Esophagus squamous epithelium (tissue), 5 donors: ENCODE data around the gene JAML. TPM values are rescaled to one million over a fixed set of nuclear protein-coding genes. Genes with fewer than 3 reads are reported as not detected.

ENCODE experiments used
- DNase-seq: peaks from one replicate; lab custom pipeline; 2025; lab: John Stamatoyannopoulos, UW
- H3K27ac ChIP-seq, 4 donors: fragments of 200-600 bp; sonication (generic); one replicate each; pipeline ENCODE4 v1.5.1; 2016 to 2019; ENCODE audit warnings: mild to moderate bottlenecking in 1 of 4
- H3K27me3 ChIP-seq, 4 donors: fragments of 200-600 bp; sonication (generic); 1 replicate in 3 of 4; 2 replicates in 1 of 4; pipeline versions ENCODE4 v1.5.1 to v1.6.0; 2017 to 2021; ENCODE audit warnings: antibody characterized with exemption in 1 of 4
- H3K36me3 ChIP-seq, 3 donors: fragments of 200-600 bp; sonication (generic); one replicate each; pipeline ENCODE4 v1.5.1; 2016 to 2019
- H3K4me1 ChIP-seq, 3 donors: fragments of 200-600 bp; sonication (generic); one replicate each; pipeline ENCODE4 v1.5.1; 2017 to 2019
- H3K4me3 ChIP-seq, 4 donors: fragments of 200-600 bp; sonication (generic); 1 replicate in 3 of 4; 2 replicates in 1 of 4; pipeline ENCODE4 v1.5.1; 2016 to 2019; ENCODE audit warnings: mild to moderate bottlenecking in 2 of 4, moderate library complexity in 1 of 4
- H3K9me3 ChIP-seq, 3 donors: fragments of 200-600 bp; sonication (generic); one replicate each; pipeline ENCODE4 v1.5.1; 2016 to 2019
- CTCF ChIP-seq, 6 experiments: fragments of 450-650 bp in 4 of 6; fragments of 200-600 bp in 2 of 6; sonication (generic) in 2 of 6; IDR thresholded peaks; one replicate each; pipeline ENCODE4 v1.5.1; 2016 to 2019; ENCODE audit warnings: antibody characterized with exemption in 6 of 6, mild to moderate bottlenecking in 4 of 6, moderate library complexity in 4 of 6
- POLR2A ChIP-seq, 4 donors: fragments of 450-650 bp; IDR thresholded peaks; one replicate each; pipeline ENCODE4 v1.6.1; 2017; ENCODE audit warnings: antibody characterized with exemption in 4 of 4, mild to moderate bottlenecking in 4 of 4, moderate library complexity in 3 of 4
- WGBS, 2 donors: methylation state at CpG; one replicate each; pipeline ENCODE4 v1.1.5; 2018; 5-methylcytosine and 5-hydroxymethylcytosine counted together
- intact Hi-C: fragments of 100-400 bp; cut with DNase I; formaldehyde crosslinking; loops from one replicate; pipeline ENCODE4 v1.15.0; 2022
- total RNA-seq, 4 donors: library from RNA; depleted of rRNA; stranded (reverse); fragments of >200 nt; gene quantifications; one replicate each; pipeline ENCODE4 v1.1.0, GENCODE V29; 2016
- donor health status: DM: yes; HTN: yes; CAD: no.

The JAML gene
- total RNA-seq, 4 donors from 2014 or later = 2.2 to 17.9 (median 9.5) TPM

- TF ChIP-seq POLR2A (IDR thresholded peaks at IDR 0.05) (no peak), CTCF (IDR thresholded peaks at IDR 0.05) (no peak)
- peaks cover 0 to 28% (median 0%) of the 10 kb centered on the region in 4 donors for H3K27me3 ChIP-seq
- intact Hi-C loops = no loop called here
- peaks cover 0 to 49% (median 18%) of the 10 kb centered on the region in 3 donors for H3K4me1 ChIP-seq
- WGBS, 2 donors = 19 to 32% methylated on average over 7 to 13 of the region's 13 CpGs
- H3K36me3 ChIP-seq = no peaks in the 10 kb centered on the region
- peak overlapping the region in 2 of 4 donors; percentile 44 to 66 for H3K27ac ChIP-seq
- no peaks in the 10 kb centered on the region for H3K9me3 ChIP-seq
- no peak for DNase-seq
- H3K4me3 ChIP-seq = peak overlapping the region in 2 of 4 donors; percentile 30 to 49
Observed at GRCh38 chr11:118175031-118175992, 49.5 kb downstream of the JAML start.

- H3K27me3 ChIP-seq = peaks cover 0 to 36% (median 0%) of the 10 kb centered on the region in 4 donors
- H3K36me3 ChIP-seq = no peaks in the 10 kb centered on the region
- intact Hi-C loops = no loop called here
- H3K4me3 ChIP-seq = no peak overlapping the region
- WGBS, 2 donors = 87 to 88% methylated on average over 7 to 9 of the region's 9 CpGs
- TF ChIP-seq CTCF (IDR thresholded peaks at IDR 0.05) = no peak
- TF ChIP-seq POLR2A (IDR thresholded peaks at IDR 0.05) = no peak
- H3K4me1 ChIP-seq = peaks cover 0 to 40% (median 13%) of the 10 kb centered on the region in 3 donors
- DNase-seq = no peak
- no peak overlapping the region for H3K27ac ChIP-seq
- no peaks in the 10 kb centered on the region for H3K9me3 ChIP-seq
Observed at GRCh38 chr11:118174006-118174567, 50.7 kb downstream of the JAML start.

- H3K36me3 ChIP-seq = no peaks in the 10 kb centered on the region
- 81 to 82% methylated on average over 8 of the region's 9 CpGs for WGBS, 2 donors
- H3K27ac ChIP-seq = no peak overlapping the region
- no peaks in the 10 kb centered on the region for H3K9me3 ChIP-seq
- TF ChIP-seq CTCF (IDR thresholded peaks at IDR 0.05) = no peak
- TF ChIP-seq POLR2A (IDR thresholded peaks at IDR 0.05) = no peak
- peaks cover 0 to 52% (median 0%) of the 10 kb centered on the region in 4 donors for H3K27me3 ChIP-seq
- intact Hi-C loops = no loop called here
- no peak for DNase-seq
- H3K4me1 ChIP-seq = peaks cover 0 to 40% (median 13%) of the 10 kb centered on the region in 3 donors
- no peak overlapping the region for H3K4me3 ChIP-seq
Observed at GRCh38 chr11:118172356-118172755, 52.5 kb downstream of the JAML start.

- Histone ChIP-seq H3K27me3 (peaks cover 0 to 49% (median 0%) of the 10 kb centered on the region in 4 donors), H3K4me3 (peak overlapping the region in 1 of 4 donors; percentile 23), H3K36me3 (no peaks in the 10 kb centered on the region), H3K27ac (no peak overlapping the region), H3K4me1 (peaks cover 0 to 36% (median 13%) of the 10 kb centered on the region in 3 donors), H3K9me3 (no peaks in the 10 kb centered on the region)
- no peak for DNase-seq
- WGBS, 2 donors = 11 to 14% methylated on average over 8 to 17 of the region's 29 CpGs
- TF ChIP-seq CTCF (IDR thresholded peaks at IDR 0.05) (peak; percentile 53 to 91 (median 80)), POLR2A (IDR thresholded peaks at IDR 0.05) (no peak)
- intact Hi-C loops = no loop called here
Observed at GRCh38 chr11:118171269-118172062, 53.3 kb downstream of the JAML start.
